22Rv1 (cell line): ENCODE data around the gene LRBA.

Source experiments
- H3K27ac ChIP-seq: fragments of 450-650 bp; 2 replicates; pipeline ENCODE4 v1.5.1; 2017
- ZFX ChIP-seq: fragments of 450-650 bp; IDR thresholded peaks from 2 replicates; pipeline ENCODE4 v1.6.1; 2017; ENCODE audit warnings: antibody characterized with exemption, borderline replicate concordance
- TF ChIP-seq, protein P1 (sequence below): fragments of 450-650 bp; IDR thresholded peaks from 2 replicates; pipeline ENCODE4 v1.5.1; 2017; ENCODE audit warnings: mild to moderate bottlenecking

Gene LRBA

GRCh38 chr4:150779707-150780106 is 235.4 kb downstream of the LRBA start:
- no peak overlapping the region for H3K27ac ChIP-seq
- TF ChIP-seq, protein P1, sequence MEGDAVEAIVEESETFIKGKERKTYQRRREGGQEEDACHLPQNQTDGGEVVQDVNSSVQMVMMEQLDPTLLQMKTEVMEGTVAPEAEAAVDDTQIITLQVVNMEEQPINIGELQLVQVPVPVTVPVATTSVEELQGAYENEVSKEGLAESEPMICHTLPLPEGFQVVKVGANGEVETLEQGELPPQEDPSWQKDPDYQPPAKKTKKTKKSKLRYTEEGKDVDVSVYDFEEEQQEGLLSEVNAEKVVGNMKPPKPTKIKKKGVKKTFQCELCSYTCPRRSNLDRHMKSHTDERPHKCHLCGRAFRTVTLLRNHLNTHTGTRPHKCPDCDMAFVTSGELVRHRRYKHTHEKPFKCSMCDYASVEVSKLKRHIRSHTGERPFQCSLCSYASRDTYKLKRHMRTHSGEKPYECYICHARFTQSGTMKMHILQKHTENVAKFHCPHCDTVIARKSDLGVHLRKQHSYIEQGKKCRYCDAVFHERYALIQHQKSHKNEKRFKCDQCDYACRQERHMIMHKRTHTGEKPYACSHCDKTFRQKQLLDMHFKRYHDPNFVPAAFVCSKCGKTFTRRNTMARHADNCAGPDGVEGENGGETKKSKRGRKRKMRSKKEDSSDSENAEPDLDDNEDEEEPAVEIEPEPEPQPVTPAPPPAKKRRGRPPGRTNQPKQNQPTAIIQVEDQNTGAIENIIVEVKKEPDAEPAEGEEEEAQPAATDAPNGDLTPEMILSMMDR = no peak
- no peak for TF ChIP-seq ZFX

- H3K27ac ChIP-seq = no peak overlapping the region
- TF ChIP-seq, protein P1 = no peak
- TF ChIP-seq ZFX = no peak
These were observed 241.2 kb downstream of the LRBA start for GRCh38 chr4:150773729-150774449.

DNA sequence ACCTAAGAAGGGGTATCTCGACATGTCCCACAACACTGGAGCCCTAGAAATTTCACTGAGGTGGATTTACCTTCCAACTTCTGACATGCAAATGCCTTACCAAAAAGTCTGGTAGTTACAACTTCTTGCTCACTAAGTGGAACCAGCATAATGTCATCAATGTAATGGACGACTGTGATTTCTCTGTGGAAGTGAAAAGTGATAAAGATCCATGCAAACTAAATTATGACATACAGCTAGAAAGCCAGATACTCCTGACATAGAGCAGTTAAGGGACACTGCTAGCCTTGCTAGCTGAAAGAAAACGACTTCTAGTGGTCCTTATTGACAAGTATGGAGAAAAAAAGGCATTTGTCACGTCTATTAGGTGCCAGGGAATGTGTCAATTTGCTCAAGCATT is 242.1 kb downstream of the LRBA start:
- no peak overlapping the region for H3K27ac ChIP-seq
- TF ChIP-seq, protein P1 = no peak
- no peak for TF ChIP-seq ZFX

DNA sequence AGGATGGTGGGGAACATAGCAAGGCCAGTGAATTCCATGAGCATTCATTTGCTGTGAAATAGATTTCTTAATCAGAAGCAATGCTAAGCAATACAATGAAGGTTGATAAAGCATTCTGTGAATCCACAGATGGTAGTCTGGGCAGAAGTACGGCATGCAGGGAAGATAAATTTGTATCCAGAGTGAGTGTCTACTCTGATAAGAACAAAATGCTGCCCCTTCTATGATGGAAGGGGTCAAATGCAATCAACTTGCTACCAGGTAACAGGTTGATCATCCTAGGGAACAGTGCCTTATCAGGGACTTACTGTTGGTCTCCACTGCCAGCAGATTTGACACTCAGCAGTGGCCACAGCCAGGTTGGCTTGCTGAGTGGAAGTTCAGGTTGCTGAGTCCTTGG is 243.7 kb downstream of the LRBA start:
- TF ChIP-seq ZFX = no peak
- H3K27ac ChIP-seq = no peak overlapping the region

DNA sequence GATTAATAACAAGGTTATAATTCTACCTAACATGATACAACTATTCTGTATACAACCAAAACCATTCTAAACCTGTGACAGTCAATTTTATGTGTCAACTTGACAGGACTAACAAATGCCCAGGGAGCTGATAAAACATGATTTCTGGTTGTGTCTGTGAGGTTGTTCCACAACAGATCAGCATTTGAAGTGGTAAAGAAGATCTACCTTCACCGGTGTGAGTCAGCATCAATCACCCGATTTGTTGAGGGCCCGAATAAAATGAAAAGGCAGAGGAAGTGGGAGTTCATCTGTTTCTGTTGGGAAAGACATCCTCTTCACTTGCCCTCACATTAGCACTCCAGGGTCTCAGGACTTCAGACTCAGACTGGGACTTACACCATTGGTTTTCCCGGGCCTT is 245.2 kb downstream of the LRBA start:
- TF ChIP-seq, protein P1 = no peak
- TF ChIP-seq ZFX = no peak

GRCh38 chr4:150769248-150769647 is 245.8 kb downstream of the LRBA start:
- TF ChIP-seq, protein P1 = no peak
- TF ChIP-seq ZFX = no peak
- no peak overlapping the region for H3K27ac ChIP-seq

More for the DNA sequence above, 245.2 kb downstream of the LRBA start:
- H3K27ac ChIP-seq = no peak overlapping the region

- H3K27ac ChIP-seq = no peak overlapping the region
- TF ChIP-seq ZFX = no peak
- TF ChIP-seq, protein P1 = no peak
These were observed 246.6 kb downstream of the LRBA start for GRCh38 chr4:150768497-150768896.

- TF ChIP-seq ZFX = no peak
- TF ChIP-seq, protein P1 = no peak
- H3K27ac ChIP-seq = no peak overlapping the region
These were observed 249.9 kb downstream of the LRBA start for GRCh38 chr4:150765216-150765615.
